ENCODE results near the gene SPTLC2.
"Not testable (repeated sequence)": the region's sequence is repeated elsewhere in the genome, so short reads cannot be mapped to it uniquely, and the experiment has no call there.

The SPTLC2 gene

DNA sequence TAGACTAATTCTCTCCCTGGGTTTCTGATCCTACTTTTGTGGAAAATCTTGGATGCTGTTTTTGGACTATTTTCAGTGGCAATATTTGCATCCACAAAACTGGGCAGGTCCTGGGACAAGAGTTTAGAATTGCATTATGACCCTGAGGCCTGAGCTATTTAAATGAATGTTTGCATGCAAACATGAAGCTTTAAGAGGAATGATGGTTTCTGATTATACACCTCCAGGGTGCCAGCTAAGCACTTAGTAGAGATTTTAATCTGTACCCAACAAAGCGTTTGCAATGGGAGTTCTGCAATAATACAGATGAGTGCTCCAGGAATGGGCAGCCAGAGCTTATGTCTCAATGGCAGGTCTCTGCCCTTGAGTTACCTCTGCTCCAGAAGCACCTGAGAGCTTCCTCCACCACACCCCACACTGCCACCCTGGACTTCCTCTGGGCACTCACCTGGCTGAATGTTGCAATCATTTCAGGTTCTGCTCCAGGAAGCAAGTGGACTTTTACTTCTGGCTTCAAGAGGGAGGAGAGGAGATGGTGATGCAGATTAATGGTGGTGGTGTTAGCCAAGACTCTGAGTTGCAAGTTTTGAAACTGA lies 6.0 kb upstream of the SPTLC2 start:
- DNase-seq, result no peak

- DNase-seq, result no peak
Observed at GRCh38 chr14:77620222-77620870, 3.9 kb upstream of the SPTLC2 start.

- DNase-seq, result no peak
Observed at GRCh38 chr14:77618381-77618970, 2.0 kb upstream of the SPTLC2 start.

DNA sequence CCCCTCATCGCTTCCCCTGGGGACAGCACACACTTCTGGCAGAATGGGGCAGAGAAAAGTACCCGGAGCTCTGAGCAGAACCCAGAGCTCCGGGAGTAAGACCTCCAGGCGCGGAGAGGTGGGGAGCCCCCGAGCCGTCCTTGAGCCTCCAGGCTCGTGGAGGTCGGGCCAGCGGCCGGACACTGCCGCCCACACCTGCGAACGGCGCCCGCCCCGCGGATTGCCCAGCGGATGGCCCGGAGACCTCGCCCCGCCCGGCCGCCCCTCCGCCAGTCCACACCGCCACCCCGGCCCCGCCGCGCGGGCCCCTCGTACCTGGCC lies 344 bp downstream of the SPTLC2 start:
- no peak for DNase-seq

DNA sequence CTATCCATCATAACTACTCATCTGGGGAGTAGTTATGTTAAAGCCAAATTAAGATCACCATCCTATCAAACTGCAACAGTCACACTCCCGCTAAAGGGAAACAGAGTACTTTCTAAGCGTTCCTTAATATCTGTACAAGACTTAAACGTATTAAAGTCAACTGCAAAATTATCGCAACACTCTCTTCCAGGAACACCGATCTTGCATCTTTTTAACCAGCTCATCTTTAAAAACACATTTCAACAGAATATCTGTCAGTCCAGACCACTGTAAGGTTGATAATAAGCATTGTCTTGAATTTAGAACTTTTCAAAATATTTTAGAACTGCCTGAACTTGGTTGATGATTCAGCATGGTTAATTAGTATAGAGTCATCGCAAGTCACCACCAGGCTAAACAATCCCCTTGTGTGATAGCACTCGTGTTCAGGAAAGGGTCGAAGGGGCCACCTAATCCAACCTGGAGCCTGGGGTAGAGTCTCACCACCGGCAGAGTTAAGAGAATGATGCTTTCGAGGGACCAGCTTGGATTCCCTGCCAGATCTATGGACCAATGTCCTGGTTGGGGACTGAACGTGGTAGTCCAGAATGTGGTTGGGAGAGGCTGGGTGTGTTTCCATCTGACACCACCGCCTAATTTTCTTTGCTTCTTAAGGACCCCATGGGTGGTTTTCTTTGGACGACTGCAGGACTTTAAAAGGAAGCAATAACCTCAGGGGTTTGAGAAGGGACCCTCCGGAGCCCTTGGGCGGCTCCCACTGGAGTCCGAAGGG lies 890 bp downstream of the SPTLC2 start:
- no peak for DNase-seq

DNA sequence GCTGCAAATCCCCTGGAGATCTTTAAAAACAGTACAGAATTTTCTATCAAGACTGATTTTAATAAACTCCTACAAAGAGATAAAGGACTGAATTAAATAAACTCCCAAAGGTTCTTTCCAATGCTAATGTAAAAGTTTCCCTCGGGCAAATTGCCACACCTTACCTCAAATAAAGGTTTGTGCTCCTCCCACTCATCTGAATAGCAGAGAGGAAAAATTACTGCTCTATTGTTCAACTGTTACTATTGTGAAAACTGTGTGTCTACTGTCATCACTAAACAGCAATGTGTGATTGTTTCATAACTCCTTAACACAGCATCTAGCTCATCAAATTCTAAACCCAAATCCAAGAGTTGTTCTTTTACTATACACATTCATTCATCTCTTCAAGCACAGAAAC lies 3.2 kb downstream of the SPTLC2 start:
- DNase-seq, result no peak

DNA sequence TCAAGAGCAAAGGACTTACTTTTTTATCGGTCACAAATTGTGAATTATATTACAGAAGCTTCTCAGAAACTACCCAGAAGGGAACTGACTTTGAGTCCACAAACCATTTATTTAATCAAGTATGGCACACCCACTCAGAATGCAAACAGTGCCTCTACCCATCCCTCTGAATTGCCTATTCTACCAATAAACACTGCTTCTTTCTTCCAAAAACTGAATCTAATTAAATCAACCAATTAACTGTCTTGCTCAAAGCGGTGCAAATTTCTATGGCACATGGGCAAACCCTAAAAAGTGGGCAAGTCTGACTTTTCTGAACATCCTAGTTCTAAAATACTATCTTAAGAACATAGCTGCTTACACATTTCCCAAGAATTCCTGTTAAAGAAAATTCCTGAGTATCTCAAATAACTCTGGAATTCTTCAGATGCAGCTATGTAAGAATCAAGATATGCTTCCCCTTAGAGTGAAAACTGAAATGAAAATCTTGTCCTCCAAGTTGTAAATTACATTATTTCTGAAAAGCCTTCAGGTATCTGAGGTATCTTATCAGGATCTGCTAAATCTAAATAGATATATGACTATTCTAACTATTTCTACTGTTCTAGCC lies 4.3 kb downstream of the SPTLC2 start:
- no peak for DNase-seq

DNA sequence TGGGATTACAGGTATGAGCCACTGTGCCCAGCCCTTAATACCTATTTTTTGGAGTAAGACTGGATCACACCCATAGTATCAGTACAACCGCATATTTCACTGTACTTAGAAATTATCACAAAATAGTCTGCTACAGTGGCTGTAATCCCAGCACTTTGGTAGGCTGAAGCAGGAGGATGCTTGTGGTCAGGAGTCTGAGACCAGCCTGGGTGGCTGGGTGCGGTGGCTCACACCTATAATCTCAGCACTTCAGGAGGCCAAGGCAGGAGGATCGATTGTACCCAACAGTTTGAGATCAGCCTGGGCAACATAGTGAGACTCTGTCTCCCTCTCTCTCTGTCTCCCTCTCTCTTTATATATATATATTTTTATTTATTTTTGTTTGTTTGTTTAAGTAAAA lies 5.9 kb downstream of the SPTLC2 start:
- no peak for DNase-seq

DNA sequence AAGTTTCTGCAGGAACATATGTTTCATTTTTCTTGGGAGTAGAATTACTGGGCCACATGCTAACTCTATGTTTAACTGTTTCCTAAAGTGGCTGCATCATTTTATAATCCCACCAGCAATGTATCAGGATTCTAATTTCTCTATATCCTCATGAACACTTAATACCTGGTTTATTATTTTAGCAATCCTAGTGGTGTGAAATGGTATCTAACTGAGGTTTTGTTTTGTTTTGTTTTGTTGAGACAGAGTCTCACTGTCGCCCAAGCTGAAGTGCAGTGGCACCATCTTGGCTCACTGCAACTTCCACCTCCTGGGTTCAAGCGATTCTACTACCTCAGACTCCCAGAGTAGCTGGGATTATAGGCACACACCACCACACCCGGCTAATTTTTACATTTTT lies 6.5 kb downstream of the SPTLC2 start:
- DNase-seq, result no peak

DNA sequence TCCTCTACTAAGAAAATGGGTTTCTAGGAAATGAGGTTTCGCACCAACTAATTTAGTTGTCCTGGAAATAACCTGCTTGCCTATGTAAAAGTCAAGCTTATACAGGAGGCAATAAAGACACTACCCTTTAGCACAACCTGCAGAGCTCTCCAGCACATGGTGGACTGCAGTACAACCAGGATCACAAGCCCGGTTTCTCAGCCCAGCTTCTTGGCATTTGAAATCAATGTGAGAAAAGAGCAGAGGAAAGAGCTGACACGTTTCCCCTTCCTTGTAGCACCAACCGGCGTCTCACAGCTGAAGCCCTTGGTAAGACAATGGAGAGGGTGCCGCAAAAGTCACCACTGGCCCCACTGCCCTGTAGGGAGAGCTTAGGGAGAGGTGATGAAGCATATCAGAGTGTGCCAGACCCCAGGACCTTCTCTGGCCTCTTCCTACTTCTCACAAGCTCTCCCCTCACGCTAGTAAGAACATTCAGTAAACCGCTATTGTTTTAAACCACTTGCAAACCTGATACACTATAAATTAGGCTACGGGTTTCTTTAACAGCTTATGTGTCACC lies 8.6 kb downstream of the SPTLC2 start:
- DNase-seq, result no peak

DNA sequence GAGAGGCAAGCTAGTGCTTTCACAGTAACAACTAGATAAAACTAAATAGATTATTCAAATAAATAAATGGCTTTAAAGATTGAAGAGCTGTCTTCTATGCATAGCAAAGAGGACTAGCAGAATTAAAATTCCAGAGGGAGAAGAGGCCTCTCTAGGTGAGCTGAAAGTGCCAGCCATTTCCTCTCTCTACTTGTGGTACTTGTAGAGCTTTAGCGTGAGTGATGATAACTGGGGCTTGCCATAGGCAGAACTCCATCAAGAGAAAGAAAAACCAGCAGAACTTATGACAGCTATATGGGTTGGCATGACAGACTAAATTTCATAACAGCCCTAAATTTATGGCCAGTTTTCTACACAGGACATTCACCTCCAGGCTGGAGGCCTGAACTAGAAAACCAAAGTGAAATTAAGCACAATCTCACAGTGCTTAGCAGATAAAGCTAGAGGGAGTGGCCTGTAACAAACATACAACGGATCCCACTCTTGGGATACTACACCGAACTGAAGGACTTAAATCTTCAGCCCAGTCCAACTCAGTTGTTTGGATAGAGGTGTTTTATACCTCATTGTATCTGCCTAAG lies 11.0 kb downstream of the SPTLC2 start:
- no peak for DNase-seq

DNA sequence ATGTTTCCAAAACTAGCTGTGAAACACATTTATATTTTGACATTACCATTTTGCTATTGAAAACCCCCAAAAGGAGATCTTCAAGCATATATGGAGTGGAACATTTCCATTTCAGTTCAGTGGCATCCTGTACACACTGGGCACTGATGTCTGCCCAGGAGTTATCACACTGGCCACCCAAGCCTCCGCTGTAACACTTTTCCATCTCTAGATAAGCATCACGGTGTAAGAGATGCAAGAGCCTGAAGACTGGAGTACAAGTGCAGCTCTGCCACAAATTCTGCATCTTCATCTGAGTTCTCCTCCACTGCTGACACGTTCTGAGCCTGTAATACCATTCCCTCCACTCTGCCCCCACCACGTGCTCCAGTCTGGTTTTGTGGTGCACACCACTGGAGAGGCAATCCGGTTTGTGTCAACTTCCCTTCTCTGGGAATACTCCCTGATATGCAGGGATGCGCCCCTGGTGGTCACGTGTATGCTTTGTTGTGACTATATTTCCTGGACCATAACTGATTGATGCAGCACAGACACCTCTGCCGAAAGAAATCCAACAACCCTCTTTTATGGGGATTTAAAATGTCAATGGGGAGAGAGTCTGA lies 12.7 kb downstream of the SPTLC2 start:
- DNase-seq, result no peak

DNA sequence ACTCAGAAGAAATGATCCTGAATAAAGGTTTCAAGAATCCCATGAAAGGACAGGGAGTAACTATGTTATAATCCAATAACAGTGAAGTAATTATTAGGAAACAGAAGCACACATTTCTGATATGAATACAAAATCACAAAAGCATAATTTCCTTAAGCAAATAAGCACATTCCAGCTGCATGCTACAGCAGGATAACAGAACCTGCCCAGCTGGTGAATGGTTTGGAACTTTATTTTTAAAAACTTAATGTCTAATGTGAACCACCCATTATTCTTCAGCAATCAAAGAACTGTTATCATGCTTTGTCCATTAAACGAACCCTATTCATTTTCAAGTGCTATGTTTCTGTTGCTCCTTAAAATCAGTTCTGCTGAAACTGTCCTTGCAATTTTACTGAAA lies 13.4 kb downstream of the SPTLC2 start:
- DNase-seq, result no peak

DNA sequence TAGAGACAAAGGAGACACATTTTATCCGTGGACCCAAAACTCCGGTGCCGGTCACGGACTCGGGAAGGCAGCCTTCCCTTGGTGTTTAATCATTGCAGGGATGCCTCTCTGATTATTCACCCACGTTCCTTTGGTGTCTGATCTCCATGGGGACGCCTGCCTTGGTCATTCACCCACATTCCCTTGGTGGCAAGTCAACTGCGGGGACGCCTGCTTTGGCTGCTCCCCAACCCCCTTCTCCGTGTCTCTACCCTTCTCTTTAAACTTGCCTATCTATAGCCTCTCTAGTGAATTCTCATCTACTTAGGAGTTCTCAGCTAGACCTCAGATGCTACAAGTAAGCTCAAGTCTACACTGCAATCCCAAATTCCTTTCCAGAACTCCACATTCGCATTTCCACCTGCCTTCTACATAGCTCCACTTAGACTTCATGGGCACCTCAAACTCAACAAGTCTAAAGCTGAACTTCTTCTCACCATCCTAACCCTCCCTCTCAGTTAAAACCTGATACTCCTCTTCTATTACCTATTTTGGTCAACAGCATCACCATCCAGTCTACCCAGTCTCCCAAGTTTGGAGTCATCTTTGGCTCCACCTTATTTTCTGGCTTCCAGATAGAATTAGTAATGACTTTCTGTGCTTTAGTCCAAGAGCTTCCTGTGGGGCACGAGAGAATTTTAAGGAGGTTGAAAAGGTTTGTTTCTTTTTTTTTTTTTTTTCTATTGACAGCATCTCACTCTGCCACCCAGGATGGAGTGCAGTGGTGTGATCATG lies 14.4 kb downstream of the SPTLC2 start:
- no peak for DNase-seq

DNA sequence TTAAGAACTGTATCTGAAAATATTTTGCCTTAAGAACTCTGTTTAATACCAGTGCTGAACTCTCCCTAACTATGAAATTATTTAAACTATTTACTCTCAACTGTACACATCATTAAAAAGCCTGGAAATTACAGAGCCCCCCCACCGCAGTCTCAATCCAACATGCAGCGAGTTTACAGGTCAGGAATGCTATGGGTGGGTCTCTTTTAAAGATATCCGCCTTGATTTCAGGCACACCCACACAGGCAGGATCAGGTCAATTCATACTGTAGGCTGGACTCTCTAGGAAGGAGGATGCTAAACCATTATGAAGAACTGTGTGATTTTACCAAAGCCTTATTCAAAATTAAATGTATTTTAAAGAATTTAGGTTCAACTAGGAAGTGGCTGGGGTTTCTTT lies 16.5 kb downstream of the SPTLC2 start:
- no peak for DNase-seq

DNA sequence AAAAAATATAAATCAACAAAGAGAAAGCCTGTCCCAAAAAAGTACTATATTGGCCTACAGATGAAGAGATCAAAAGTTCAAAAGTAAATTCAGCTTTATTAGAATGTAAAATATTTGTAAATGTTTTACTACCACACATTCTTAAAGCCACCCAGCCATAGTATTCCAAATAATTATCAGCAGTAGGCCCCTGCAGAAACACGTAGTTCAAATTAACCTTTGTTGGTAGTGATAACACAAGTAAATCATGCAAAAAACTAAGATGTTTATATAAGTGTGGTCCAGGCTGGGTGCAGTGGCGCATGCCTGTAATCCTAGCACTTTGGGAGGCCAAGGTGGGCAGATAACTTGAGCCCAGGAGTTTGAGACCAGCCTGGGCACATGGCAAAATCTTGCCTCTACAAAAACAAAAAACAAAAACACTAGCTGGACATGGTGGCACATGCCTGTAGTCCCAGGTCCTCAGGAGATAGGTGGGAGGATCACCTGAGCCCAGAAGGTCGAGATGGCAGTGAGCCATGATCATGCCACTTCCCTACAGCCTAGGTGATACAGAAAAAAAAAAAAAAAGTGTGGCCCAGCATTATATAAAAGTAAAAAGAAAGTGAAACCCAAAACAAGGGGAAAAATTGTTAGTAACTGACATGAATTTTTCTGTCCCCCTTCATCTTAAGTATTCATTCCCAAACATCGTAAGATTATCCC lies 17.9 kb downstream of the SPTLC2 start:
- DNase-seq, result peak; percentile 50

DNA sequence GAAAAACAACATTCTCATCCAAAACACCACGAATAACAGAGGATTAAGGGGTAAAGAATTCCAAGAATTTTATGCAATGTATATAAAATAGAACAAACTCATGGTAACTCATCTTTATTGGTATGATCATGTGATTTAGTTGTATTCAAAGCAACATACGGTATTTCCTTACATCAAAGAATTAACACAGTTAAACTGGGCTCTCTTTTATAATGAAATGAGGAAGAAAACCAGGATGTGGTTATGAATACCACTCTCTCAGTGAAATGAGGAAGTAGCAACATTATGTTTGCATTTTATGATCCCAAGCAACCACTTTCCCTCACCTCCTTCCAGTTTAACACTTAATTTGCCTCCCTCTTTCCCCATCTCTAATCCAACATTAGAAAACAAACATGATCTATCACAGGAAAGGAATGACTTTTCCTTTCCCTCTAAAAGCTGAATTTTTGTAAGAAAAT lies 22.9 kb downstream of the SPTLC2 start:
- peak; percentile 54 for DNase-seq

GRCh38 chr14:77590845-77591485 lies 25.5 kb downstream of the SPTLC2 start:
- DNase-seq, result no peak

- no peak for DNase-seq
Observed at GRCh38 chr14:77589099-77589498, 27.3 kb downstream of the SPTLC2 start.

- not testable (repeated sequence) for DNase-seq
Observed at GRCh38 chr14:77588411-77589025, 27.9 kb downstream of the SPTLC2 start.
